ENCODE measurements around the gene TMC1.

TMC1 gene

GRCh38 chr9:72526901-72527800 is 5.7 kb downstream of the TMC1 start:
- Histone ChIP-seq H3K9me2 (replicated peaks; ENCODE audit: low read depth, low read length) (no peaks in the 10 kb centered on the region), H3K79me2 (ENCODE audit: insufficient read depth, low read length) (no peaks in the 10 kb centered on the region), H3K9ac (ENCODE audit: low read depth, low read length, poor library complexity, severe bottlenecking) (no peak overlapping the region), H3K27me3 (ENCODE audit: insufficient read depth, low read length, poor library complexity, severe bottlenecking) (no peaks in the 10 kb centered on the region), H3K36me3 (ENCODE audit: insufficient read depth, low read length) (no peaks in the 10 kb centered on the region), H3K4me3 (ENCODE audit: low read length, poor library complexity, severe bottlenecking) (peak overlapping the region; percentile 36), H4K20me1 (ENCODE audit: insufficient read depth, low read length, poor library complexity, severe bottlenecking) (no peaks in the 10 kb centered on the region), H2AFZ (ENCODE audit: low read length) (peak overlapping the region; percentile 61), H3K9me3 (ENCODE audit: insufficient read depth, low read depth, low read length) (no peaks in the 10 kb centered on the region), H3F3A (ENCODE audit: low read depth) (no peaks in the 10 kb centered on the region), H3K4me2 (ENCODE audit: low read depth, low read length, poor library complexity, severe bottlenecking) (peak overlapping the region; percentile 56), H3K4me1 (ENCODE audit: insufficient read depth, low read length, poor library complexity, severe bottlenecking) (peaks cover 5% of the 10 kb centered on the region)
- TF ChIP-seq, protein P1, sequence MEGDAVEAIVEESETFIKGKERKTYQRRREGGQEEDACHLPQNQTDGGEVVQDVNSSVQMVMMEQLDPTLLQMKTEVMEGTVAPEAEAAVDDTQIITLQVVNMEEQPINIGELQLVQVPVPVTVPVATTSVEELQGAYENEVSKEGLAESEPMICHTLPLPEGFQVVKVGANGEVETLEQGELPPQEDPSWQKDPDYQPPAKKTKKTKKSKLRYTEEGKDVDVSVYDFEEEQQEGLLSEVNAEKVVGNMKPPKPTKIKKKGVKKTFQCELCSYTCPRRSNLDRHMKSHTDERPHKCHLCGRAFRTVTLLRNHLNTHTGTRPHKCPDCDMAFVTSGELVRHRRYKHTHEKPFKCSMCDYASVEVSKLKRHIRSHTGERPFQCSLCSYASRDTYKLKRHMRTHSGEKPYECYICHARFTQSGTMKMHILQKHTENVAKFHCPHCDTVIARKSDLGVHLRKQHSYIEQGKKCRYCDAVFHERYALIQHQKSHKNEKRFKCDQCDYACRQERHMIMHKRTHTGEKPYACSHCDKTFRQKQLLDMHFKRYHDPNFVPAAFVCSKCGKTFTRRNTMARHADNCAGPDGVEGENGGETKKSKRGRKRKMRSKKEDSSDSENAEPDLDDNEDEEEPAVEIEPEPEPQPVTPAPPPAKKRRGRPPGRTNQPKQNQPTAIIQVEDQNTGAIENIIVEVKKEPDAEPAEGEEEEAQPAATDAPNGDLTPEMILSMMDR (conservative IDR thresholded peaks at IDR 0.05; ENCODE audit: low read length), result no peak
- TF ChIP-seq EZH2phosphoT487 (IDR thresholded peaks at IDR 0.05; ENCODE audit: borderline replicate concordance), result no peak

GRCh38 chr9:72527801-72528195 is 6.4 kb downstream of the TMC1 start:
- H3K27me3 ChIP-seq (ENCODE audit: insufficient read depth, low read length, poor library complexity, severe bottlenecking), result no peaks in the 10 kb centered on the region
- TF ChIP-seq EZH2phosphoT487 (IDR thresholded peaks at IDR 0.05; ENCODE audit: borderline replicate concordance), result no peak
- TF ChIP-seq, protein P1 (conservative IDR thresholded peaks at IDR 0.05; ENCODE audit: low read length), result no peak
- H3K4me3 ChIP-seq (ENCODE audit: low read length, poor library complexity, severe bottlenecking), result peak overlapping the region; percentile 36
- no peaks in the 10 kb centered on the region for H3K9me3 ChIP-seq (ENCODE audit: insufficient read depth, low read depth, low read length)
- H3K79me2 ChIP-seq (ENCODE audit: insufficient read depth, low read length), result no peaks in the 10 kb centered on the region
- no peaks in the 10 kb centered on the region for H3F3A ChIP-seq (ENCODE audit: low read depth)
- H3K9me2 ChIP-seq (replicated peaks; ENCODE audit: low read depth, low read length), result no peaks in the 10 kb centered on the region
- no peaks in the 10 kb centered on the region for H4K20me1 ChIP-seq (ENCODE audit: insufficient read depth, low read length, poor library complexity, severe bottlenecking)
- peaks cover 5% of the 10 kb centered on the region for H3K4me1 ChIP-seq (ENCODE audit: insufficient read depth, low read length, poor library complexity, severe bottlenecking)
- no peak overlapping the region for H3K9ac ChIP-seq (ENCODE audit: low read depth, low read length, poor library complexity, severe bottlenecking)
- no peaks in the 10 kb centered on the region for H3K36me3 ChIP-seq (ENCODE audit: insufficient read depth, low read length)
- peak overlapping the region; percentile 56 for H3K4me2 ChIP-seq (ENCODE audit: low read depth, low read length, poor library complexity, severe bottlenecking)
- peak overlapping the region; percentile 61 for H2AFZ ChIP-seq (ENCODE audit: low read length)

GRCh38 chr9:72529531-72529930 is 8.1 kb downstream of the TMC1 start:
- Histone ChIP-seq H2AFZ (ENCODE audit: low read length) (no peak overlapping the region), H3F3A (ENCODE audit: low read depth) (no peaks in the 10 kb centered on the region), H3K79me2 (ENCODE audit: insufficient read depth, low read length) (no peaks in the 10 kb centered on the region), H3K9me2 (replicated peaks; ENCODE audit: low read depth, low read length) (no peaks in the 10 kb centered on the region), H3K9me3 (ENCODE audit: insufficient read depth, low read depth, low read length) (no peaks in the 10 kb centered on the region), H3K4me1 (ENCODE audit: insufficient read depth, low read length, poor library complexity, severe bottlenecking) (peaks cover 5% of the 10 kb centered on the region), H3K4me3 (ENCODE audit: low read length, poor library complexity, severe bottlenecking) (no peak overlapping the region), H3K36me3 (ENCODE audit: insufficient read depth, low read length) (no peaks in the 10 kb centered on the region), H3K9ac (ENCODE audit: low read depth, low read length, poor library complexity, severe bottlenecking) (no peak overlapping the region), H4K20me1 (ENCODE audit: insufficient read depth, low read length, poor library complexity, severe bottlenecking) (no peaks in the 10 kb centered on the region), H3K27me3 (ENCODE audit: insufficient read depth, low read length, poor library complexity, severe bottlenecking) (no peaks in the 10 kb centered on the region), H3K4me2 (ENCODE audit: low read depth, low read length, poor library complexity, severe bottlenecking) (no peak overlapping the region)
- no peak for TF ChIP-seq EZH2phosphoT487 (IDR thresholded peaks at IDR 0.05; ENCODE audit: borderline replicate concordance)
- TF ChIP-seq, protein P1 (conservative IDR thresholded peaks at IDR 0.05; ENCODE audit: low read length), result no peak
